PC-3 (cell line): ENCODE data around the gene ACKR2. TPM values are rescaled to one million over a fixed set of nuclear protein-coding genes. Genes with fewer than 3 reads are reported as not detected.

Source experiments
- ATAC-seq: fragments of 200-7000 bp; cut with Tn5 transposase; 2 replicates; pipeline ENCODE4 v1.9.1; 2020; ENCODE audit warnings: mild to moderate bottlenecking, moderate library complexity
- BruUV-seq: library from RNA; stranded (reverse); fragments of 400-500 nt; replicated peaks from 2 replicates; lab custom pipeline; 2021; lab: Mats Ljungman, UMichigan
- CTCF ChIA-PET: fragments of 300-600 bp; sonication (Branson Sonifier 250); formaldehyde crosslinking; loops from one replicate; lab custom pipeline; 2022; ENCODE audit warnings: antibody characterized with exemption; lab: Charles Lee
- POLR2A ChIA-PET: fragments of 300-600 bp; sonication (Branson Sonifier 250); formaldehyde crosslinking; loops from one replicate; lab custom pipeline; 2022; ENCODE audit warnings: antibody characterized with exemption; ENCODE audit not compliant: unreplicated experiment; lab: Charles Lee
- DNase-seq: peaks from one replicate; pipeline ENCODE4 v3.0.0-alpha.2; 2015
- H2AFZ ChIP-seq: fragments of 300-600 bp; sonication (generic); 2 replicates; pipeline ENCODE4 v1.6.0; 2016; ENCODE audit warnings: antibody characterized with exemption, low read length
- H3F3A ChIP-seq: fragments of 300-600 bp; sonication (generic); one replicate; pipeline ENCODE4 v1.6.0; 2017; ENCODE audit warnings: antibody characterized with exemption, low read length, control low read depth, mild to moderate bottlenecking; ENCODE audit not compliant: unreplicated experiment
- H3K27ac ChIP-seq: fragments of 300-600 bp; sonication (generic); 2 replicates; pipeline ENCODE4 v1.5.1; 2016; ENCODE audit warnings: mild to moderate bottlenecking, low read length
- H3K27me3 ChIP-seq: fragments of 300-600 bp; sonication (generic); 2 replicates; pipeline ENCODE4 v1.6.1; 2016; ENCODE audit warnings: low read length, mixed read lengths
- H3K36me3 ChIP-seq: fragments of 300-600 bp; sonication (generic); 2 replicates; pipeline ENCODE4 v1.6.1; 2016; ENCODE audit warnings: low read depth, mixed run types, low read length, mixed read lengths
- H3K4me1 ChIP-seq: fragments of 300-600 bp; sonication (generic); 2 replicates; pipeline ENCODE4 v1.5.1; 2016; ENCODE audit warnings: low read length; ENCODE audit not compliant: insufficient read depth
- H3K4me2 ChIP-seq: fragments of 300-600 bp; sonication (generic); 2 replicates; pipeline ENCODE4 v1.6.0; 2016; ENCODE audit warnings: low read length
- H3K4me3 ChIP-seq: fragments of 300-600 bp; sonication (generic); 2 replicates; pipeline ENCODE4 v1.5.1; 2016; ENCODE audit warnings: mild to moderate bottlenecking, low read length, mixed read lengths
- H3K79me2 ChIP-seq: fragments of 300-600 bp; sonication (generic); 2 replicates; pipeline ENCODE4 v1.6.1; 2017; ENCODE audit warnings: low read length, mixed read lengths
- H3K9ac ChIP-seq: fragments of 300-600 bp; sonication (generic); 2 replicates; pipeline ENCODE4 v1.6.0; 2016; ENCODE audit warnings: mild to moderate bottlenecking, low read length
- H3K9me2 ChIP-seq: fragments of 300-600 bp; sonication (generic); replicated peaks from 2 replicates; pipeline ENCODE4 v1.6.1; 2016; ENCODE audit warnings: mixed run types, low read length, mixed read lengths
- H3K9me3 ChIP-seq: fragments of 300-600 bp; sonication (generic); 2 replicates; pipeline ENCODE4 v1.6.1; 2016; ENCODE audit warnings: low read length, mixed read lengths
- H4K20me1 ChIP-seq: fragments of 300-600 bp; sonication (generic); 2 replicates; pipeline ENCODE4 v1.6.1; 2016; ENCODE audit warnings: low read length, mixed read lengths
- CTCF ChIP-seq: fragments of 300-600 bp; sonication (generic); conservative IDR thresholded peaks from 2 replicates; pipeline ENCODE4 v1.5.1; 2017; ENCODE audit warnings: antibody characterized with exemption, low read depth, mild to moderate bottlenecking, low read length
- EZH2 ChIP-seq: fragments of 300-600 bp; sonication (generic); IDR thresholded peaks from one replicate; pipeline ENCODE4 v1.6.1; 2017; ENCODE audit warnings: antibody characterized with exemption, mild to moderate bottlenecking, low read length; ENCODE audit not compliant: unreplicated experiment
- EZH2phosphoT487 ChIP-seq: fragments of 300-600 bp; sonication (generic); IDR thresholded peaks from 2 replicates; pipeline ENCODE4 v1.6.1; 2018; ENCODE audit warnings: mild to moderate bottlenecking, antibody characterized with exemption, low read length, borderline replicate concordance
- intact Hi-C: fragments of 100-400 bp; cut with micrococcal nuclease; formaldehyde crosslinking; loops from 2 replicates; pipeline ENCODE4 v1.9.0; 2023
- total RNA-seq: library from RNA; depleted of rRNA; stranded (reverse); fragments of >200 nt; gene quantifications from 2 replicates; pipeline ENCODE4 v1.2.3, GENCODE V29; 2014

Gene ACKR2
- total RNA-seq, 1 experiment from 2014 or later = 3.9 TPM

DNA sequence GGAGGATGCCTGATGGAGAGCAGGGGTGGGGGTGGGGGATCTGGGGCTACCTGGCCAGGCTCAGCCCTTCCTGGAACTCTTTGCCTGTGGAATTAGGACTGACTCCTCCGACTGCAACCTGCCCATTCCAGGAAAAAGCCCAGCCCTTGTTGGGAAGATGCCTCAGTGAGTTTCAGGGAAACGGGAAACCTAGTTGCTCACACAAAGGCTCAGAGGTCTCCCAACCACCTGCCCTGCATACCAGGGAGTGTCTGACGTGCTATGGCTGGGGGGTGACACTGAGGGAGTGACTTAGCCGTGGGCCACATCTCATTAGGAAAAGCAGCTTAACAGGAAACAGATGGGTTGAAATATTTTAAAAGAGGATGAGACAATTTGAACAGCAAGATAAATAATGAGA lies 38.5 kb downstream of the ACKR2 start:
- intact Hi-C loops = no loop called here
- no peaks in the 10 kb centered on the region for H3K79me2 ChIP-seq
- no TSS peak for BruUV-seq
- DNase-seq (no peak), ATAC-seq (no peak)
- TF ChIP-seq EZH2 (no peak), CTCF (no peak), EZH2phosphoT487 (no peak)
- ChIA-PET POLR2A (no interaction called here), CTCF (no interaction called here)
- no peak overlapping the region for H2AFZ ChIP-seq
- H3K4me3 ChIP-seq = no peak overlapping the region
- H3F3A ChIP-seq = no peaks in the 10 kb centered on the region
- H3K9me2 ChIP-seq = no peaks in the 10 kb centered on the region
- no peak overlapping the region for H3K9ac ChIP-seq
- no peaks in the 10 kb centered on the region for H3K9me3 ChIP-seq
- H4K20me1 ChIP-seq = no peaks in the 10 kb centered on the region
- no peaks in the 10 kb centered on the region for H3K27me3 ChIP-seq
- H3K4me1 ChIP-seq = no peaks in the 10 kb centered on the region
- no peak overlapping the region for H3K27ac ChIP-seq
- no peak overlapping the region for H3K4me2 ChIP-seq
- no peaks in the 10 kb centered on the region for H3K36me3 ChIP-seq

GRCh38 chr3:42849017-42849416 lies 39.8 kb downstream of the ACKR2 start:
- POLR2A ChIA-PET = no interaction called here
- no TSS peak for BruUV-seq
- no peak for ATAC-seq

DNA sequence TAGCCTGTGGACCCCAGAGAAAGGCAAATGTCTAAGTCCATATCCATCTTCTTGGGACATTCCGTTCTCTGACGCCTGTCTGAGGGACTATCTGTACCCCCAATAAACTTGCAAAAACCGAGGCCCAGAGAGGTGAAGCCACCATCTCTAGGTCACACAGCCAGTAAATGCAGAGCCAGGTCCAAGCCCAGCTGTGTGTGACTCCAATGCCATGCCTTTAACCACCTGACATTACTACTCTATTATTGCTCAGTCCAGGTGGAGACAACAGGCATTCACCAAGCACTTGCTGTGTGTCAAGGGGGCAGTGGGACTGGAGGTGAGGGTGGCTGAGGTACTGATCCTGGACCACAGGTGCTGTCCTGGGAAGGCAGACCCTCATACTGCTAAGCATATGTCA lies 41.0 kb downstream of the ACKR2 start:
- Histone ChIP-seq H2AFZ (no peak overlapping the region), H3F3A (no peaks in the 10 kb centered on the region), H3K36me3 (no peaks in the 10 kb centered on the region), H3K9me3 (no peaks in the 10 kb centered on the region), H3K4me1 (no peaks in the 10 kb centered on the region), H3K79me2 (no peaks in the 10 kb centered on the region), H3K4me2 (no peak overlapping the region), H3K9me2 (no peaks in the 10 kb centered on the region), H3K4me3 (no peak overlapping the region), H4K20me1 (no peaks in the 10 kb centered on the region), H3K27me3 (no peaks in the 10 kb centered on the region), H3K27ac (no peak overlapping the region), H3K9ac (no peak overlapping the region)
- CTCF ChIA-PET = no interaction called here
- no TSS peak for BruUV-seq
- ATAC-seq = no peak
- no peak for DNase-seq
- intact Hi-C loops = no loop called here
- POLR2A ChIA-PET = no interaction called here
- TF ChIP-seq EZH2phosphoT487 = no peak
- TF ChIP-seq EZH2 = no peak
- TF ChIP-seq CTCF = no peak

More at GRCh38 chr3:42849017-42849416, 39.8 kb downstream of the ACKR2 start:
- intact Hi-C loops = no loop called here
- Histone ChIP-seq H3K4me3 (no peak overlapping the region), H3K4me2 (no peak overlapping the region), H3K4me1 (no peaks in the 10 kb centered on the region), H4K20me1 (no peaks in the 10 kb centered on the region), H3K9me2 (no peaks in the 10 kb centered on the region), H3F3A (no peaks in the 10 kb centered on the region), H3K27me3 (no peaks in the 10 kb centered on the region), H3K27ac (no peak overlapping the region), H3K9me3 (no peaks in the 10 kb centered on the region), H3K36me3 (no peaks in the 10 kb centered on the region), H3K79me2 (no peaks in the 10 kb centered on the region), H3K9ac (no peak overlapping the region), H2AFZ (no peak overlapping the region)
- no peak for DNase-seq
- TF ChIP-seq CTCF = no peak
- TF ChIP-seq EZH2 = no peak
- no peak for TF ChIP-seq EZH2phosphoT487
- CTCF ChIA-PET = no interaction called here
